B cell (primary cell): ENCODE measurements around the gene CYTH2. TPM values are rescaled to one million over a fixed set of nuclear protein-coding genes. Genes with fewer than 3 reads are reported as not detected.

Source experiments
- ATAC-seq: fragments of 200-7000 bp; cut with Tn5 transposase; one replicate; pipeline ENCODE4 v1.10.0; 2021; ENCODE audit warnings: low read depth, mild to moderate bottlenecking, moderate number of reproducible peaks, moderate library complexity
- CTCF ChIA-PET: fragments of 350-600 bp; sonication (Branson Sonifier 250); formaldehyde crosslinking; loops from one replicate; lab custom pipeline; 2021; ENCODE audit warnings: antibody characterized with exemption, inconsistent platforms; lab: Charles Lee
- POLR2A ChIA-PET: fragments of 350-600 bp; sonication (Branson Sonifier 250); formaldehyde crosslinking; loops from one replicate; lab custom pipeline; 2021; ENCODE audit warnings: antibody characterized with exemption; lab: Charles Lee
- DNase-seq: peaks from one replicate; pipeline ENCODE4 v3.0.0; 2013
- H2AFZ ChIP-seq: 2 replicates; pipeline ENCODE4 v1.6.1; 2012; ENCODE audit warnings: mild to moderate bottlenecking, low read depth, low read length; ENCODE audit not compliant: insufficient read depth, poor library complexity, severe bottlenecking
- H3K27ac ChIP-seq, 2 donors: 1 replicate in 1 of 2; 2 replicates in 1 of 2; pipeline ENCODE4 v1.5.1; 2012 to 2013; ENCODE audit warnings: low read length in 2 of 2, mild to moderate bottlenecking in 2 of 2, moderate library complexity in 1 of 2
- H3K27me3 ChIP-seq, 4 experiments: fragments of 200-600 bp in 1 of 4; sonication (generic) in 1 of 4; replicated peaks in 1 of 4; 1 replicate in 2 of 4; 2 replicates in 2 of 4; pipeline versions ENCODE4 v1.6.1 to v1.7.0; 2013 to 2016; ENCODE audit warnings: low read length in 3 of 4, mild to moderate bottlenecking in 2 of 4, mixed read lengths in 1 of 4, moderate library complexity in 1 of 4; ENCODE audit not compliant: insufficient read depth in 4 of 4, control insufficient read depth in 3 of 4; ENCODE audit errors: control extremely low read depth in 1 of 4
- H3K36me3 ChIP-seq, 2 experiments: replicated peaks in 1 of 2; 1 replicate in 1 of 2; 2 replicates in 1 of 2; pipeline versions ENCODE4 v1.6.1 to v1.7.1; 2013; ENCODE audit warnings: low read length in 1 of 2; ENCODE audit not compliant: insufficient read depth in 2 of 2, control insufficient read depth in 1 of 2; ENCODE audit errors: control extremely low read depth in 1 of 2, extremely low read depth in 1 of 2
- H3K4me1 ChIP-seq, 2 donors: fragments of 200-600 bp in 1 of 2; sonication (generic) in 1 of 2; 1 replicate in 1 of 2; 2 replicates in 1 of 2; pipeline versions ENCODE4 v1.5.1 to v1.6.1; 2013 to 2017; ENCODE audit warnings: low read length in 2 of 2; ENCODE audit not compliant: control insufficient read depth in 2 of 2, insufficient read depth in 2 of 2
- H3K4me2 ChIP-seq: replicated peaks from 2 replicates; pipeline ENCODE3; 2012; ENCODE audit warnings: mild to moderate bottlenecking, low read depth, low read length; ENCODE audit not compliant: poor library complexity, severe bottlenecking
- H3K4me3 ChIP-seq, 5 experiments: fragments of 200-600 bp in 1 of 5; sonication (generic) in 1 of 5; 1 replicate in 3 of 5; 2 replicates in 2 of 5; pipeline versions ENCODE4 v1.5.1 to v1.7.0; 2011 to 2016; ENCODE audit warnings: low read length in 4 of 5, mild to moderate bottlenecking in 4 of 5, low read depth in 2 of 5, control low read depth in 1 of 5, moderate library complexity in 1 of 5; ENCODE audit not compliant: insufficient read depth in 1 of 5; ENCODE audit errors: control extremely low read depth in 1 of 5, extremely low read depth in 1 of 5
- H3K79me2 ChIP-seq: fragments of 200-600 bp; sonication (generic); one replicate; pipeline ENCODE4 v1.6.0; 2016; ENCODE audit warnings: low read length; ENCODE audit not compliant: control insufficient read depth, insufficient read depth
- H3K9ac ChIP-seq: fragments of 200-600 bp; sonication (generic); 2 replicates; pipeline ENCODE4 v1.6.1; 2017; ENCODE audit warnings: mild to moderate bottlenecking, low read length, moderate library complexity
- H3K9me3 ChIP-seq, 3 donors: one replicate each; pipeline versions ENCODE4 v1.6.1 to v1.7.1; 2013; ENCODE audit warnings: low read length in 2 of 3; ENCODE audit not compliant: control insufficient read depth in 2 of 3, insufficient read depth in 1 of 3; ENCODE audit errors: control extremely low read depth in 1 of 3
- H4K20me1 ChIP-seq: 2 replicates; pipeline ENCODE4 v1.6.0; 2012; ENCODE audit warnings: mild to moderate bottlenecking, low read length; ENCODE audit not compliant: insufficient read depth, control insufficient read depth, poor library complexity, severe bottlenecking
- H3K27ac Mint-ChIP-seq: one replicate; pipeline ENCODE4 v1.8.0; 2021; ENCODE audit warnings: mixed read lengths
- H3K27me3 Mint-ChIP-seq: one replicate; pipeline ENCODE4 v1.8.0; 2021; ENCODE audit warnings: mixed read lengths
- H3K4me1 Mint-ChIP-seq: one replicate; pipeline ENCODE4 v1.8.0; 2021; ENCODE audit warnings: mixed read lengths
- H3K4me3 Mint-ChIP-seq: one replicate; pipeline ENCODE4 v1.8.0; 2021; ENCODE audit warnings: mixed read lengths
- H3K9me3 Mint-ChIP-seq: one replicate; pipeline ENCODE4 v1.8.0; 2022; ENCODE audit warnings: mixed read lengths; ENCODE audit not compliant: insufficient read depth
- CTCF ChIP-seq: fragments of 200-600 bp; IDR thresholded peaks from one replicate; pipeline ENCODE4 v1.8.0; 2022; ENCODE audit warnings: antibody characterized with exemption, mild to moderate bottlenecking
- EZH2 ChIP-seq: IDR thresholded peaks from 2 replicates; pipeline ENCODE4 v1.6.1; 2012; ENCODE audit warnings: borderline replicate concordance, low read depth, mild to moderate bottlenecking, moderate library complexity, low read length; ENCODE audit not compliant: insufficient read depth, poor library complexity, severe bottlenecking
- WGBS: methylation state at CpG from one replicate; pipeline ENCODE4 v1.1.5; 2013; ENCODE audit warnings: missing lambda C conversion rate; ENCODE audit not compliant: insufficient coverage; 5-methylcytosine and 5-hydroxymethylcytosine counted together
- intact Hi-C: fragments of 100-400 bp; cut with micrococcal nuclease; formaldehyde crosslinking; loops from one replicate; pipeline ENCODE4 v1.10.0; 2022
- polyA plus RNA-seq: library from polyadenylated mRNA; depleted of rRNA; stranded (reverse); fragments of >200 nt; gene quantifications from 2 replicates; pipeline ENCODE4 v1.2.3, GENCODE V29; 2012
- total RNA-seq, 2 donors: library from RNA; stranded (reverse); fragments of 120-200 nt in 1 of 2; gene quantifications; 1 replicate in 1 of 2; 2 replicates in 1 of 2; pipeline versions ENCODE4 v1.2.3 to v1.2.4, GENCODE V29; 2013 to 2022

Gene CYTH2
- total and polyA plus RNA-seq, 2 donors (not counting 1 experiment from before 2014, with no cell fraction given), result 40.7 to 56.0 TPM

GRCh38 chr19:48484247-48484893 is 15.2 kb downstream of the CYTH2 start:
- WGBS, result 94% methylated on average over 11 of the region's 16 CpGs
- POLR2A ChIA-PET, result no interaction called here
- peaks cover 0 to 4% (median 0%) of the 10 kb centered on the region in 3 donors for H3K9me3 ChIP-seq

More at GRCh38 chr19:48484247-48484893, 15.2 kb downstream of the CYTH2 start:
- H3K9ac ChIP-seq, result no peak overlapping the region
- no peak for TF ChIP-seq EZH2
- no peak for TF ChIP-seq CTCF
- H3K4me1 Mint-ChIP-seq, result peaks cover 14% of the 10 kb centered on the region
- H3K4me2 ChIP-seq, result no peak overlapping the region
- no peak overlapping the region for H3K27ac Mint-ChIP-seq
- peaks cover 4 to 13% of the 10 kb centered on the region in 2 donors for H3K4me1 ChIP-seq
- CTCF ChIA-PET, result no interaction called here
- H3K36me3 ChIP-seq, result no peaks in the 10 kb centered on the region
- DNase-seq, result no peak
- H3K4me3 Mint-ChIP-seq, result no peak overlapping the region
- H3K27ac ChIP-seq, result no peak overlapping the region
- intact Hi-C loops, result no loop called here
- H2AFZ ChIP-seq, result no peak overlapping the region
- H3K79me2 ChIP-seq, result no peaks in the 10 kb centered on the region
- no peaks in the 10 kb centered on the region for H3K9me3 Mint-ChIP-seq
- H3K27me3 Mint-ChIP-seq, result peaks cover 4% of the 10 kb centered on the region
- H4K20me1 ChIP-seq, result no peaks in the 10 kb centered on the region
- H3K27me3 ChIP-seq, result no peaks in the 10 kb centered on the region
- ATAC-seq, result no peak
- H3K4me3 ChIP-seq, result no peak overlapping the region
